Measurements from ENCODE around the gene RASSF9. TPM values are rescaled to one million over a fixed set of nuclear protein-coding genes. Genes with fewer than 3 reads are reported as not detected.

Gene RASSF9
- total RNA-seq (2022; extraction: Qiagen RNA extraction; ENCODE audit: low read depth), result 0.22 to 0.46 TPM (median 0.40 TPM) in 5 replicates

DNA sequence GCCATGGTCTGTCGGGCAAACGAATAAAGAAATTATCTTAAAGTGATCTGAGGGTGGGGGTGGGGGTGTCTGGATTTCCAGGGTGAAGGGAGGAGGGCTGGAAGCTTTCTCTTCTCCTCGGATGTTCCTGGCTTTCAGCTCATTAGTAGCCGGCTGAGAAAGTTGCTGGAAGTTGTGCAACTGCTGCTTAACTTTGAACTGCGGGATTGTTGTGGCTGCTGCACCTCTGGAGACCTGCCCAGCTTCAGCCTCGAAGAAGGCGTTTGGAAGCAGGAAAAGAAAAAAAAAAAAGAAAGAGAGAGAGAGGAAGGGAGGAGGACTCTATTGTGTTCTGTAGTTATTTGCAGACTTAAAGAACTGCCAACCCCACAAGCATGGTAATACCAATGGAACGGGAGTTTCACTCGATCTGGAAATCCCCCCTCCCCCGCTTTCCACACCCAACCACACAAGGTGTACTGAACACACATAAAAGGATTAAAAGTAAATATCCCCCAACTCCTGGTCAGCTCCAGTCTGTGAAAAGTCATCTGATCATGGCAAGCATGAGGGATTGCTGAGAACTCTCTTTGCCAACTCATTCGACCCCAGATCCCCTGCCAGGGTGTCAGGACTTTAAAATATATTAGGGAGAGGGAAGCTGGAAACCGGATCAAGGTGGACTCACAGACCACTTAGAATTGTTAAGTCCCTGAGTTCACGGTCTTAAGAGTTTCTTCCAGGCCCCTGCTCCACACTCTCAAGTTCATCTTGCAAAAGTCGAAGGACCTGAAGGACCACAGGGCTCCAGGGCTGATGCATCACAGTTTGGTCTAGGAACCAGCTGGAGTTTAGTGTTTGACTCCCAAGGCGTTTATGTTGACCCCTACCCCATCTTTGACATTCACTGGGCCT, at the start of gene RASSF9:
Gene RASSF9, minus strand, starts transcription at position 213 of the 894 bp plus-strand sequence. Its CDS starts 208 bp downstream, at position 5.

GRCh38 chr12:85874031-85874461, 37.8 kb upstream of the RASSF9 start, which contains the start of gene NTS:
TSS of gene NTS (plus strand) at chr12:85874295. CDS start at chr12:85874404, 109 bp downstream.

Other genes starting within 250 kb of the RASSF9 start
- 51.1 to 84.8 TPM (median 78.2 TPM) in 5 replicates for gene NTS, start 37.9 kb upstream of the RASSF9 start, total RNA-seq (2022; extraction: Qiagen RNA extraction; ENCODE audit: low read depth)